ENCODE measurements around the gene RBM20. TPM values are rescaled to one million over a fixed set of nuclear protein-coding genes. Genes with fewer than 3 reads are reported as not detected.

The RBM20 gene
- total RNA-seq, 1 experiment from 2014 or later = 0.17 TPM

DNA sequence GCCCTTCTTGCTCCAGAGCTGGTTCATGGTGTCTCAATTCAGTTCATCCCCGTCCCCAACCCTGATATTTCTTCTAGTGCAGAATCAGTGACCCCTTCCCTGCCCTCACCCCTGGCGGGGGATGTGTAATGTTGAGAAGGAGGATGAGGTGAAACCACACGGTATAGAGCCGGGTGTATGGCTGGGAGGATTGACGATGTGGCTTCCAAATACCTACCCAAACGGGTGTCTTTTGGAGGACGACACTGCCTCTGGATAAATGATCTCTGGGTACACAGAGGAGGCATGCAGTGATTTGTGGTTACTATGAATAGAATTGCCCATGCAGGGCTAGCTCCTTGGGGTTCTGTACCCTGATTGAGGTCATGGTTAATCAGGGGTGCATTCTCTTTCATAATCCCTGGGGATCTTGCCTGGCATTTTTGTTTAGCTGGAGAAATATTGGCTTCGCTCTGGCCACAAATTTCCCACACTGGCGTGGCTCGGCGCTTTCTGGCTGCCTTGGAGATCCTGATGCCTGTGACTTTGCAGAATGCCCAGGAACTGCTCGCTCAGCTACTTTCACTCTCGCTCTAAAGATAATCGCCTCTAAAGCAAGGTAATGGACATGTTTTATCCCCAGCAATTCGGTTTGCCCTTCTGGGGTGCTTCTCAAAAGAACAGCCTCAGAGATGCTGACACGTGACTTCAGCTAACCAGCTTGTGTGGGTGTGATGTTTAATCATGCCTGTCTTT is 89.2 kb downstream of the RBM20 start:
- TF ChIP-seq CTCF (conservative IDR thresholded peaks at IDR 0.05) = no peak
- WGBS (ENCODE audit: extremely low coverage, insufficient read length, low lambda C conversion rate) = no CpG with 5 or more reads among the region's 16 CpGs
- H3K18ac ChIP-seq (ENCODE audit: insufficient read length, low read depth, low read length) = no peak overlapping the region
- no peak overlapping the region for H2AK5ac ChIP-seq (ENCODE audit: insufficient read length, low read length)
- H2BK5ac ChIP-seq (ENCODE audit: insufficient read length, low read length) = no peak overlapping the region
- peaks cover 2% of the 10 kb centered on the region for H3K27me3 Mint-ChIP-seq (ENCODE audit: low read depth)
- no peak overlapping the region for H3K4me3 Mint-ChIP-seq
- no peak overlapping the region for H3K23ac ChIP-seq (ENCODE audit: insufficient read length, low read depth, low read length)
- H3K23me2 ChIP-seq (ENCODE audit: insufficient read length, low read depth, low read length, poor library complexity, severe bottlenecking) = no peaks in the 10 kb centered on the region
- no peak overlapping the region for H3K27ac ChIP-seq (ENCODE audit: insufficient read length, low read depth, low read length)
- H3K27me3 ChIP-seq (ENCODE audit: insufficient read depth, low read length) = no peaks in the 10 kb centered on the region
- H4K20me1 ChIP-seq (ENCODE audit: control insufficient read depth, insufficient read depth, insufficient read length) = no peaks in the 10 kb centered on the region
- no peak overlapping the region for H3K4me2 ChIP-seq (ENCODE audit: insufficient read depth, insufficient read length, low read length)
- no peak overlapping the region for H3K9ac ChIP-seq (ENCODE audit: extremely low read depth, insufficient read length, low read length)
- no peaks in the 10 kb centered on the region for H3K9me3 ChIP-seq (ENCODE audit: control insufficient read depth, low read depth, low read length)
- no peak overlapping the region for H4K8ac ChIP-seq (replicated peaks; ENCODE audit: insufficient read length, low read depth, low read length)
- H3K4me1 ChIP-seq (ENCODE audit: insufficient read depth, low read length) = peaks cover 2% of the 10 kb centered on the region; the same call in 1 of the 2 replicates
- H3K4me1 Mint-ChIP-seq = peaks cover 0 to 7% of the 10 kb centered on the region in 2 experiments; a peak in 3 of 4 replicates
- H2BK12ac ChIP-seq (ENCODE audit: insufficient read length, low read depth, low read length) = no peak overlapping the region
- no peak overlapping the region for H3K4ac ChIP-seq (ENCODE audit: low read depth, low read length)
- no peak overlapping the region for H3K14ac ChIP-seq (ENCODE audit: insufficient read depth, low read length)
- no peak overlapping the region for H2BK120ac ChIP-seq (ENCODE audit: low read depth, low read length, poor library complexity, severe bottlenecking)
- no peaks in the 10 kb centered on the region for H3K79me1 ChIP-seq (ENCODE audit: insufficient read depth, low read depth, low read length, poor library complexity, severe bottlenecking)
- no peak overlapping the region for H2BK15ac ChIP-seq (ENCODE audit: low read depth, low read length)
- no peak overlapping the region for H3K27ac Mint-ChIP-seq
- no peak for DNase-seq
- no peak overlapping the region for H2BK20ac ChIP-seq (ENCODE audit: low read depth, low read length, poor library complexity, severe bottlenecking)
- no peak overlapping the region for H4K5ac ChIP-seq (ENCODE audit: insufficient read length, low read depth, low read length)
- no peaks in the 10 kb centered on the region for H3K36me3 Mint-ChIP-seq (ENCODE audit: insufficient read depth in 1 of 3, low read depth in 3 of 3)
- H3K79me2 ChIP-seq (ENCODE audit: insufficient read depth, low read length) = no peaks in the 10 kb centered on the region
- no peak overlapping the region for H2AFZ ChIP-seq (ENCODE audit: low read length)
- H3K9me3 Mint-ChIP-seq = no peaks in the 10 kb centered on the region
- no peak overlapping the region for H3T11ph ChIP-seq (ENCODE audit: low read length)
- H3K56ac ChIP-seq (ENCODE audit: insufficient read length, low read depth, low read length) = no peak overlapping the region
- no peak overlapping the region for H4K91ac ChIP-seq (ENCODE audit: insufficient read length, low read depth, low read length)
